Glomerular visceral epithelial cell (primary cell): ENCODE data around the gene CHSY1.

Source experiments
- DNase-seq: peaks from one replicate; pipeline ENCODE4 v3.0.0-alpha.2; 2016; ENCODE audit errors: extremely low spot score

The CHSY1 gene

GRCh38 chr15:101267320-101268104 lies 15.7 kb upstream of the CHSY1 start:
- peak; percentile 33 for DNase-seq

GRCh38 chr15:101266787-101267186 lies 14.9 kb upstream of the CHSY1 start:
- no peak for DNase-seq

GRCh38 chr15:101266034-101266433 lies 14.2 kb upstream of the CHSY1 start:
- no peak for DNase-seq

DNA sequence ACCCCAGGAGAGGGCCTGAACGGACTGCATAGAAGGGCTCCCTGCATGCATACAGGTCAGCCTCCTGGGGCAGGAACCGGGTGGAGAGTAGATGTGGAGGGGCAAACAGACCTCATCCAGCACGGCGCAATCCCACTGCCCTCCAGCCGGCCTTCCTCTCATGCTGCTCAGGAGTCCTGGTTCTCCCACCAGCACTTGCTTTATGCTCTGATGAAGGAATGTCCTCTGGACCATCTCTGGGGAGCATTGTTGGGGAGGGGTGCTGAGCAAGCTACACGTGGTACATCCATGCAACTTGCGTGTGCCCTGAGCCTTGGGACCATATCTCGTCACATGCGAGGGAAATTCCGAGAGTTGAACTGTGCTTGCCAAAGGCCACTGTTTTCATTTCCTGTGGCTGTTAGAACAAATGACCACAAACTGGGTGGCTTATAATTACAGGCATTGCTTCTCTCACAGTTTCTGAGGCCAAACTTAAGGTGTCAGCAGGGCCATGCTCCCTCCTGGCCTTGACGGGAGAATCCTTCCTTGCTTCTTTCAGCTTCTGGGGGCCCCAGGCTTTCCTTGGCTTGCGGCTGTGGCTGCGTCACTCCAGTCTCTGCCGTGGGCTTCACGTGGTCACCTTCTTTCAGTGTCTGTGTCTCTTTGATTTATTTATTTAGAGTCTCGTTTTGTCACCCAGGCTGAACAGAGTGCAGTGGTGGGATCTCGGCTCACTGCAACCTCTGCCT lies 13.2 kb upstream of the CHSY1 start:
- DNase-seq = no peak

DNA sequence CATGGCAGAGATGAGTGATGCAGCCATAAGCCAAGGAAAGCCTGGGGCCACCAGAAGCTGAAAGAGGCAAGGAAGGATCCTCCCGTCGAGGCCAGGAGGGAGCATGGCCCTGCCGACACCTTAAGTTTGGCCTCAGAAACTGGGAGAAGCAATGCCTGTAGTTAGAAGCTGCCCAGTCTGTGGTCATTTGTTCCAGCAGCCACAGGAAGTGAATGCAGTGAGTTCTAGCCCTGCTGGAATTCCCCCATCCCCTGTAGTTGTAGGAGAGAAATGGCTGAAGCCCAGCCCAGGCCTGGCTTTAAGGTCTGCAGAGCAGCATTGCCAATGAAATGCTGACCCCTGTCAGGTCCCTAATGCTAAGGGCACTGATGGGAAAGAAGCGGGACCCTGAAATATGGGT lies 12.2 kb upstream of the CHSY1 start:
- DNase-seq = peak; percentile 26

- no peak for DNase-seq
Observed at GRCh38 chr15:101262551-101262950, 10.7 kb upstream of the CHSY1 start.

GRCh38 chr15:101258238-101259144 lies 6.6 kb upstream of the CHSY1 start:
- DNase-seq = peak; percentile 73

GRCh38 chr15:101256757-101257156 lies 4.9 kb upstream of the CHSY1 start:
- no peak for DNase-seq

DNA sequence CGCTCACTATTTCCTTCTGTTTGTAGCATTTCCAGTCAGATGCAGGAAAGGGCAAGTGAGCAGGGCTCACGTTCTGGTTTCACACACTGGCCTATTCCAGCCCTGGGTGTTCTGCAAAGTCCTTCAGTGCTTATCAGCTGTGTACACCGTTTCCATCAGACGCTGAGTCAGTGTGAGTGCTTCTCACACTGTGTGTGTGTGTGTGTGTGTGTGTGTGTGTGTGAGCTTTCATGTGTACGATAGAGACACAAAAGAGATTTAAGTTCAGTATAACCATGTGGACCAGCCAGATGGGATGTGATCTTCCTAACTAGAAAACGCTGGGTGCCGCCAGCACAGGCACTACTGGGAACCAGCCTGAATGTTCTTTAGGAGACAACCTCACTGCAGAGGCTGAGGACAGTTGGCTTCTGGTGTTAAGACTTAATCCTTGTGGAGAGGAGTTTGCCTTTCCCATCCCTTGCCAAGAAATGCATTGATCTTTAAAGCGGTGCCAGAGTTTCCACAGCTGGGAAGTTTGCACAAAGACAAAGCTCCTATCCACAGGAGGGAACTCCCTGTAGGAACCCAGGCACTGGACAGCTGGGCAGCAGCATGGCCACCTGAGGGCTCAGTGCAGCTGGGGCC lies 3.9 kb upstream of the CHSY1 start:
- DNase-seq = peak; percentile 13

DNA sequence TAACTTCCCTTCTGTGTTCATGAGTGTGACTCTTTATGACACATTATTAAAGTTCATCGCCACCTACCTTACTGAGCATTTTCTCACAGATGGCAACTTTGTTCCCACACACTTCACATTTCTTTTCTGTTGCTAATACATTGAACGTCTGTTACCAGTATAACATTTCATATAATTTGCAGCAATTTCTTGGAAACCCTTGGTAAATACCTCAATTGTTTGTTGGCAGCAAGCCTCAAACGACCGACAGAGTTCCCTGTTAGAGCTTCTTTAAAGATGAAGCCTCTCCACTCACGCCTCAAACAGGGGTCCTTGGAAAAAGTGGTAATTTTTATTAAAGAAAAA lies 3.2 kb upstream of the CHSY1 start:
- no peak for DNase-seq

- no peak for DNase-seq
Observed at GRCh38 chr15:101254157-101255050, 2.6 kb upstream of the CHSY1 start.

DNA sequence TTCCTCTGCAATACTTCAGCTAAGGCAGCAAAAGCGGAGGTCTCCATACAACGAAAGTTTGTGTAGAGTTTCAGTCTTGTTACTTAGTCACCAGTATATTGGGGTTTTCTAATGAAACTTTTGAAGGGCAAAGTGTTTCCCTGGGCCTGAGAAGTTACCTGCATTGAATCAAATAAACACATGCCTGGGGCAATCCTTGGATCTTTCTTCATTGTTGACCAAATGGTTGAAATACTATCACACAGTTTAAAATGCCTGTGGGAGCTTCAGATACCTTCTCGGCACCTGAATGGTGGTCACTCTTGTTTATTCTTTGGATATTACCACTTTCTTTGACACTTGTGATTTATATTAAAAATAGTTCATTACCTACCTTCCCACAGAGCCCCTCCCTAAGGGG lies 988 bp upstream of the CHSY1 start:
- DNase-seq = no peak

DNA sequence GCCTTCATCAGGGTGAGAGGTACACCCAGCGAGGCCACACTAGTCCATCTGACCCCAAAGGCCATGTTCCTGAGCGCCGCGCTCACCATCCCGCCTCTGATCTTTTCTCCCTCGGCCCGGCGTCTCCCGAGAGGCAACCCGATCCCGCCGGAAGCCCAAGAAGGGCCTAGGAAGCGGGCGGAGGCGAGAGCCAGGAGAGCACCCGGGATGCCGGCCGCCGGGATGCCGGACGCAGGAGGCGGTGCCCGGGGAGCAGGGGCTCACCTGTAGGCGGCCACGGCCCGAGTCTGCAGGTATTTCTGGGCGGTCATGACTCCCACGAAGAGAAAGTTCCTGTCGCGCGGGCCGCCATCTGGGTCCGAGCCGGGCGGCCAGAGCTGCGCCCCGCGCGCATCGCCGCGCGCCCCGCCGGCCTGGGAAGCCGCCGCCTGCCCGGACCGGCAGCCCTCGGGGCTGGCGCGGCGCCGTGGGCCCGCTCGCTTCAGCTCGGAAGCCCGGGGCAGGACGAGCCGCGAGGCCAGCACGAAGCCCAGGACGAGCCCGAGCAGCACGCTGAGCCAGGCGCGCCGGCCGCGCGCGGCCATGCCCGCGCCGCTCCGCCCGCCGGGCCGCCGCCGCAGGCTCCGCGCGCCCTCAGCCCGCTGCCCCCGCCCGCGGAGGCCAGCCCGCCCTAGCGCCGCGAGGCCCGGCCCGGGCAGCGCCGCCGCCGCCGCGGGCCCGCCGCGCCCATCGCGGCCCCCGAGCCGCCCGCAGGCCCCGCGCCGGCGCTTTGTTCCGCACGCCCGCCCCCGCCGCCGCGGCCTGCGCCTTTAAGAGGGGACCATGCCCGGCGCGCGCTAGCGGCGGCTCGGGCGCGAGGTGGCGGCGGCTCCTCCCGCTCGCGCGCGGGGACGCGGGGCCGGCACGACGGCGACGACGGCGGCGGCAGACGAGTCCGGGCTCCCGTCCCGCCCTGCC lies 697 bp downstream of the CHSY1 start:
- DNase-seq = peak; percentile 43

DNA sequence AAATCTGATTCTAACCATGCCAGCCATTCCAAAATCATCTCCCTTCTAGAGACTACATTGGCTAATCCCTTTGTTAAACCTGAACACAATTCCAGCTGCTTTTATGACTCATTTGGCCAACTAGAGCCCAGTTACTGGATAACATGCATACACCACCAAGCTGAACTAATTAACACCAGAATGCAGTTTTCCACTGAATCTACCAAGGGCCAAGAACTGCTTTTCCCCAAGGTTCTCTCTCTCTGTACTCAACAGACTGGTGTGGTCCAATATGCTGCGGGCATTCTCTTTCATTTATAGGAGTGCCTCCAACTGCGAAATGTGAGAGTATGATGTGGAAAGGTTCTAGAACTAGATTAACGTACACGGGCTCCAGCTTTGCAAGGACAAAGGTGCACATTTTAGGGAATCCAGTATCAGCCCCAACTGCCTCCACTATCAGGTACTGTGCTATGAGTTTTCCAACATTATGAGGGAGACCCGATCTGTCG lies 1.5 kb downstream of the CHSY1 start:
- peak; percentile 72 for DNase-seq

DNA sequence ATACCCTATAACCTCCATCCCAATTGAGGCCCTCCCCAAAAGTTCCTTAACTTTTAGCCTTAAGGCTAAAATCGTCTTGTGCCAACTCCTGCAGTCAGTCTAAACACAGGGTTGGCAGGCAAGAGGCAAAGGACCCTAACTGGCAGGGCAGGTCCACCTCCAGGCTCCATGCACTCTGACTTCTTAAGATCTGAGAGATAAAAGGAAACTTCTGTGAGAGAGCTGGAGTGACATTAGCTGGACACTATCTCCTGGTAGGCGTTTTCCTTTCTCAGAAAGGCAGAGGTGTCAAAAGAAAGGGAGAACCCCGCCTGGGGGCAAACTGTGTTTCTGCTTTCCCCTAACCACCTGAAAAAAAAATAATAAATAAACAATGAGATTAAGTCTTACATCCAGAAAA lies 3.6 kb downstream of the CHSY1 start:
- no peak for DNase-seq

- no peak for DNase-seq
Observed at GRCh38 chr15:101246824-101247745, 4.8 kb downstream of the CHSY1 start.

DNA sequence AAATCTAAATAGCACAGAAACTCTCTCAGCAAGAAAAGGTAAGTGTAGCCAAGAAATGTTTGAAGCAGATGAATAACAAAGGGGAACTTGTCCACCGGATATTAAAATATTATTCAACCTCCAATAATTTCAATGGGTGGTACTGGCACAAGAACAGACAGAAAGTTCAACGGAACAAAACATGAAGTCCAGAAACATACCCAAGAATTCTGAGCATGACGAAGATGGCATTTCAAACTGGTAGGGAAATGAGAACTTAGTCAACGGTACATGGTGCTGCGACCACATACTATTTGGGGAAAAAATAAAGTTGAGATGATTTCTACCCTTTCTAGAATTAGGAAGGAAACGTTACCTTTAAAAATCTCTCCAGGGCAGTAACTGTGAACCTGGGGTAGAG lies 5.5 kb downstream of the CHSY1 start:
- no peak for DNase-seq

- DNase-seq = no peak
Observed at GRCh38 chr15:101244889-101245668, 6.8 kb downstream of the CHSY1 start.
